ENCODE measurements around the gene KIF3A.
"Not testable (repeated sequence)": the region's sequence is repeated elsewhere in the genome, so short reads cannot be mapped to it uniquely, and the experiment has no call there.

The KIF3A gene

DNA sequence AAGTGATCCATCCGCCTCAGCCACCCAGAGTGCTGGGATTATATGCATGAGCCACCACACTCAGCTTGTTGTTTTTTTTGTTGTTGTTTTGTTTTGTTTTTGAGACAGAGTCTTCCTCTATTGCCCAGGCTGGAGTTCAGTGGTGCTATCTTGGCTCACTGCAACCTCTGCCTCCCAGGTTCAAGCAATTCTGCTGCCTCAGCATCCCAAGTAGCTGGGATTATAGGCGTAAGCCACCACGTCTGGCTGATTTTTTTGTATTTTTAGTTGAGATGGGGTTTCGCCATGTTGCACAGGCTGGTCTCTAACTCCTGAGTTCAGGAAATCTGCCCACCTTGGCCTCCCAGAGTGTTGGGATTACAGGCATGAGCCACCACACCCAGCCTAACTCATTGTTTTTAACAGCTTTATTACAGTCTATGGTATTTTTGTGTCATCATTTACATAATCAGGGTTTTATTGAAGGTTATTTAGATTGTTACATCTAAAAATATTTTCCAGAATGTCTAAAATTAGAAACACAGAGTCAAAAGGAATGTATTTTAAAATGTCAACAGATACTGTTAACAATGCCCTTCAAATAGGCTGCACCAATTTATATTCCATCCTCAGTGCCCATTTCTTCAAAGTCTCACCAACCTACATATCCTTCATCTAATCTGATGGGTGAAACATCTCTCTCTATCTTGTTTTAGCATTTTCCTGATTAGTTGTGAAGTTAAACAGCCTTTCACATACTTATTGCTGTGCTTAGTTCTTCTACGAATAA, 18.6 kb downstream of the KIF3A start:
- DNase-seq (ENCODE audit: low spot score): no peak

DNA sequence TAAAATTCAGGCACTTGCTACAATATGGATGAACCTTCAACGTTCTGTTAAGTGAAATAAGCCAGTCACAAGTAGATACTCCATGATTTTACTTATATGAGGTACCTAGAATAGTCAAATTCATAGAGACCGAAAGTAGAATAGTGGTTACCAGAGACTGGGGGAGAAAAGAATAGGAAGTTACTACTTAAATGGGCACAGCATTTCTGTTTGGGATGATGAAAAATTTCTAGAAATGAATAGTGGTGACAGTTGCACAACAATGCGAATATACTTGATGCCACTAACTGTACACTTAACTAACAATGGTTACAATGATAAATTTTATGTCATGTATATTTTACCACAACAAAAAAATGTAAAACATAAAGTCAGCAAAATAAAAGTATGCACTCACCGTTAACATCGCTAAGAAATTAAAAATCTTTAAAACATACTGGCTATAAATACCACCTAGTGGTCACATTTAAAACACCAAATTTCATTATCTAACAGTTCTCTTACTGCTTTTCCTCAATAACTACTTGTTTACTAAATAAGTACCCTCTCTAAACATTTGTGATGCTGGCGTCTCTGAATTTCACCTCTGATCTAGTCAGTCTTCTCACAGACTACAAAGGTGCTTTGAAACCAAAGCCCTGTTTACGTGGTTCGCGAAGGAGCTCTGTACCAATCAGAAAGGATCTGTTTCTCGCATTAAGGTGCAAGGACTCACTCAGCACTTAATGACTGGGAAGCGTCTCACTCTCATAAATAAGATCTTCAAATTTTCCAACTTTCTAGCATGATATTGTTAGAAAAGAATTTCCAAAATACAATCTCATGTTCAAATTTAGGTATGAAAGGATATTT, 22.7 kb downstream of the KIF3A start:
- no peak for DNase-seq (ENCODE audit: low spot score)

- DNase-seq (ENCODE audit: low spot score): no peak
Observed at GRCh38 chr5:132708645-132709044, 28.7 kb downstream of the KIF3A start.

DNA sequence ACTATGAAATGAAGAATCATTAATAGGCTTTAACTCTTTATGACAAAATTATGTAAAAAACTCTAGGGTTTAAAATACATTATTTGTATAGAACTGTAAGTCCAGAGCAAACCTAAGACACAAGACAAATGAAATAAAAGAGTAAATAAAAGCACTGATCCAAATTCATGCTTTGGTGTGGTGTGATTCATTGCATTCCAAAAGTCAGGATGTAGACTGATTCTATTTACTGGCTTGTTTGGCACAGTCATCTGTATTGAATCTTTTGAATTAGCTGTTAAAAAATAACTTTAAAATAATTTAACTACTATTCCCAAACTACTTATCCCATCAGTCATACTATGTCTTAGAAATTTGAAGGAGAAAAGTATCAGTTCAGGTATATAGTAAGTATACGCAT, 32.5 kb downstream of the KIF3A start:
- no peak for DNase-seq (ENCODE audit: low spot score)

DNA sequence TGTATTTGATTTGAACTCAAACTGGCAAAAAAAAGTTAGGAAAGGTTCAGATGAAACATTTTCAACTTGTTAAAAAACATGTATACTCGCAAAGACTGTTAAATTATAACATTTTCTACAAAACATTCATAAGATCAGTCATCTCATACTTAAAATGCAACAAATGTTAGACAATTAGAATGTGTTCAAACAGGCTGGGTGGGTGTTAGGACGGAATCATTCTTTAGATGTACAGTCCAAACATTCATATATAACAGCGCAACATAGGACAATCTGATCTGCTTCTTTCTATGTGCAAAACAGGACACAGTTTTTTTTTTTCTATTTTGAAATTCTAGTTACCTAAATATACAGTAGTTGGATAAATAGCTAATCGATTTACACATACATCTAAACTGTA, 41.4 kb downstream of the KIF3A start:
- no peak for DNase-seq (ENCODE audit: low spot score)

GRCh38 chr5:132692632-132692967, 44.7 kb downstream of the KIF3A start:
- DNase-seq (ENCODE audit: low spot score): no peak

- DNase-seq (ENCODE audit: low spot score): not testable (repeated sequence)
Observed at GRCh38 chr5:132691755-132692631, 45.4 kb downstream of the KIF3A start.

- no peak for DNase-seq (ENCODE audit: low spot score)
Observed at GRCh38 chr5:132690156-132690555, 47.2 kb downstream of the KIF3A start.

GRCh38 chr5:132689513-132689912, 47.8 kb downstream of the KIF3A start:
- no peak for DNase-seq (ENCODE audit: low spot score)

DNA sequence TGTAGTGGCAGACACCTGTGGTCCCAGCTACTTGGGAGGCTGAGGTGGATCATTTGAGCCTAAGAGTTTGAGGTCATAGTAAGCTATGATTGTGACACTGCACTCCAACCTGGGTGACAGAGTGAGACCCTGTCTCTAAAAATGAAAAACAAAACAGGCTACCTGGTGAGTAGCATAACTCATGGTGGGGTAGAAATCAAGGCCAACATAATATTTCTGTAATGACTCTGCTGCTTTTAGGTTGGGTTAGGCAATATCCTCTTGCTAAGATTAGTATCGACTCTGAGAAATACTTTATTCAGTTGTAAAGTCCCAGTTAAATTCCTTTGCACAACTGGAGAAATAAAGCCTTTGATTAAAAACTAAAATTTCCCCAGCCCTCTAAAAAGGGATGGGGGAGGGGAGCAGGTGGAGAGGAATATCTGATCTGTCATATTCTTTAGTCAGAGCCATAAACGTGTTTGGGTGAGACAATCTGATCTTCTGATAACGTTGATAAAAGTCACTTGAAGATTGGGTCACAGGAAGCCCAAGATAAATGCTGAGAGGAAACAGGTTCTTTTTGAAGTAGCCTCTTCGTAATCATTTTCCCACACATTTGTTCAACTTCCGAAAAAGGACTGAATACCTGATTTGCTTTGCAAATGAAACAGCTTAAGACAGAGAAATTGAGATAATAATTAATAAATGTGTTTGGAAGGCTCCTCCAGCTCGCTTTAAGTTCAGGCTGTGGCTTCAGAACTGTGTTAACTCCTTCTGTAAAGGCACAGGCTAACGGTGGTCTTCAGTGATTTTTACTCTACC, 48.6 kb downstream of the KIF3A start:
- no peak for DNase-seq (ENCODE audit: low spot score)

DNA sequence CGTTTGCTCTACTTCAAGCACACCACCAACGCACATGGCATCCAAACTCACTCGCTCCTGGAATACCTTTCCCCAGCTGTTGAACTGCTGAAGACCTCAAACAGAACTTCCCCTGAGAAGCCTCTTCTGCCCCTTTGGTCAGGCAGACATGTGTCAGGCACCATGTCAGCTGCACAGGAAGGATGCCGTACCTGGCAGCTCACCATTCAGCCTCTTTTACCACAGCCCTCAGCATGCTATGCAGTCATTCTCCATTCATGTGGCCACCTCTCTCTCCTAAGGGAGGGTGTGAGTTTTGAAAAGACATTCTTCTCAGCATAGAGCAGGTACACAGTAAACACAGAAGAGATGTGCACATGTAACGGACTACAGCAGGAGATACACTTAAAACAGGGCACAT, 49.4 kb downstream of the KIF3A start:
- DNase-seq (ENCODE audit: low spot score): no peak

GRCh38 chr5:132686193-132686592, 51.2 kb downstream of the KIF3A start:
- no peak for DNase-seq (ENCODE audit: low spot score)

- no peak for DNase-seq (ENCODE audit: low spot score)
Observed at GRCh38 chr5:132684922-132685720, 52.2 kb downstream of the KIF3A start.

DNA sequence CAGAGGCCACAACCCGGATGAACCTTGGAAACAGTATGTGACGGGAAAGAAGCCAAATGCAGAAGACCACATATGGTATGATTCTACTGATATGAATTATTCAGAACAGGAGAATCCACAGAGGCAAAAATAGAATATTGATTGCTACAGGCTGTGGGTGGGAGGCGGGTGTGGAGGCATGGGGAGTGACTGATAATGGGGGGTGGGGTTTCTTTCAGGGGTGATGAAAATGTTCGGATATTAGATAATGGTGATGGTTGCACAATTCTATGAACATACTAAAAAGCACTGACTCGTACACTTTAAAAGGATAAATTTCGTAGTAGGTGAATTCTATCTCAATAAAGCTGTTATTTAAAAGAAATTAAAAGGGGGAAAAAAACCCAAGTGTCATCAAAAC, 52.9 kb downstream of the KIF3A start:
- no peak for DNase-seq (ENCODE audit: low spot score)

GRCh38 chr5:132681983-132682382, 55.4 kb downstream of the KIF3A start:
- no peak for DNase-seq (ENCODE audit: low spot score)

DNA sequence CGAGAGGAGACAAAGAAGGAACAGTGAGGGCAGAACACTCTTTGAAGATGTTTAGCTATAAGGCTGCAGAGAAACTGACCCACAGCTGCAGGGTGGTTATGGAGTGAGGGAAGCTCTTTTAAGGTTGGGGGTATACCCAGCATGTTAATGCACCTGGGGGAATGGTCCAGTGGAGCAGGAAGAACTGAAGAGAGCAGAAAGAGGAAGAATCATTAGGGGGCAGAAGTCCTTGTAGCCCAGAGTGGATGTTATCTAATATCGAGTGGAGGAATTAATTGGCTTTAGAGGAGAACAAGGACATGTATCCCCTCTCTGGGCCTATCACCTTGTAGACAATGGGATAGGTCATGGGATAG, 55.9 kb downstream of the KIF3A start:
- peak; percentile 70 for DNase-seq (ENCODE audit: low spot score)

GRCh38 chr5:132680780-132681475, 56.4 kb downstream of the KIF3A start:
- DNase-seq (ENCODE audit: low spot score): no peak

DNA sequence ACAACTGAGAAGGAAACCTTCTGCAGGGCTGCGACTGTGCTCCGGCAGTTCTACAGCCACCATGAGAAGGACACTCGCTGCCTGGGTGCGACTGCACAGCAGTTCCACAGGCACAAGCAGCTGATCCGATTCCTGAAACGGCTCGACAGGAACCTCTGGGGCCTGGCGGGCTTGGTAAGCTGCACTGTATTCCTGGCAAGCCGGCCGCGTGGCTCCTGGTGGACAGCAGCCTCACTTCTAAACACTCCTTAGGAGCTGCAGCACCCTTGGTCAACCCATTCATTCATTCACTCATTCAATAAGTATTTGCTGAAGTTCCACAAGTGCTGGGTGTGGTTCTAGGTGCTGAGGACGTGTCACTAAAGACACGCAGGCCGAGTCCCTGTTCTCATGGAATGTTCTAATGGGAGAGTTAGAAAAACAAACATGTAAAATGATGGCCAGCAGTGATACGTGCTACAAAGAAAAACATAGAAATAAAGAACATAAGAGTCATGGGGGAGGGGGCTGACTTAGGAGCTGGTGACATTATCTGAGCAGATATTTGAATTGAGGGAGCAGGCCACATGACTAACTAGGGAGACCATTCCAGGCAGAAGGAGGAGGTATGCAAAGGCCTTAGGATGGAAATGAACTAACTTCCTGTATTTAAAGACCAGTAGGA, 57.5 kb downstream of the KIF3A start:
- DNase-seq (ENCODE audit: low spot score): no peak

- no peak for DNase-seq (ENCODE audit: low spot score)
Observed at GRCh38 chr5:132679166-132679565, 58.2 kb downstream of the KIF3A start.

GRCh38 chr5:132678735-132679134, 58.6 kb downstream of the KIF3A start:
- DNase-seq (ENCODE audit: low spot score): no peak

Measured in germinal center (tissue), 1 donor.